ENCODE results near the gene ARHGAP22.

DNA sequence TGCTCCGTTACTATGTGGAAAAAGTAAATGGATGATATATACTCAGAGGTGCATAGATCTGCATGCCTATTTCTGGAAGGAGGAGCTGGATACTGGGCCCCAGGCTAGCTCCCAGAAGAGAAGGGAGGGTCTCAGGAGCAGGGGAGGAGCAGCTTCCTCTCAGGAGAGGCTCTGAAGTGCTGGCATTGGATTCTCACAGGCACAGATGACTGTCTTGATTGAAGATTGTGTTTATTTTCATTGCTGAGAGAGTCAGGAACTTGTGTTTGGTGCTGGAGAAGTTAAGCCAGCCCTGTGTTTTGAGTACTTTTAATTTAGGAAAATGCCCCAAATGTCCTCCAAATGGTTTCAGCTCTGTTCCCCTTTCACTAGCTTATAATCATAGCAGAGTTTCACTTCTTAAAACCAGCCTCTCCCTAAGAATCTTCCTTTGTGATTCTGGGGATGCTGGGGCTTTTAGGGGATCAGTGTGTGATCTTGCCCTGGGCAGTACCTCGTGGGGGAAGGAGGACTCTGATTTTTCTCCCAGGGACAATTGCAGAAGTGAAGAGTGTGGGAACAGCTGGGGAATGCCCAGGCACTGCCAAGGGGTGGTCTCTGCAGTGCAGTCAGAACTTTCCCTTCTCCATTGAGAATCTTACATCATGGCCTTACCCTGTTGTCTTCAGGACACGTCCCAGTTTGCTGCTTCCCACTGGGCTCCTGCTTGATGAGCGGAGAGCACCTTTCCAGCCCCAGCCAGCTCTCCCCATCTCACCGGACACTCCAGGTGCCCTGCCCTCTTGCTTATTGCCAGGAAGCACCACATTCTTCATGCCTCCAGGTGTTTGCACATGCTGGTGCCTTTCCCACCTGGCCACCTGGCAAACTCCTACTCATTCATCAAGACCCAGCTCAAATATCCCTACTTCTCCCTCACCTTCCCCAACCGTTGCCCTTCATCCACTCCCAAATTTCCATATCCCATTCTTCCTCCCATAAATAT lies 102.8 kb downstream of the ARHGAP22 start:
- no peak for TF ChIP-seq CTCF (IDR thresholded peaks at IDR 0.05)
- no peak for TF ChIP-seq POLR2A (IDR thresholded peaks at IDR 0.05)
- no peak for TF ChIP-seq POLR2AphosphoS5 (IDR thresholded peaks at IDR 0.05)
